Lung (tissue), 12 donors: ENCODE measurements around the gene CCL7. TPM values are rescaled to one million over a fixed set of nuclear protein-coding genes. Genes with fewer than 3 reads are reported as not detected.
A peak's percentile ranks its signal among the peaks of the same experiment; 100 is the strongest.

Experiments used
- ATAC-seq: fragments of 200-7000 bp; cut with Tn5 transposase; one replicate; pipeline ENCODE4 v1.9.1; 2020; ENCODE audit warnings: moderate number of reproducible peaks; ENCODE audit not compliant: insufficient read depth, low FRiP score
- DNase-seq, 3 donors: peaks; one replicate each; pipeline ENCODE4 v3.0.0-alpha.2; 2013 to 2017
- H3K27ac ChIP-seq, 2 donors: one replicate each; pipeline ENCODE4 v1.5.1; 2013; ENCODE audit warnings: mild to moderate bottlenecking in 2 of 2, moderate library complexity in 2 of 2, control low read depth in 1 of 2, inconsistent platforms in 1 of 2, low read depth in 1 of 2, low read length in 1 of 2
- H3K27me3 ChIP-seq, 3 donors: one replicate each; pipeline ENCODE4 v1.5.1; 2013; ENCODE audit warnings: low read length in 2 of 3; ENCODE audit not compliant: control insufficient read depth in 3 of 3, insufficient read depth in 3 of 3
- H3K36me3 ChIP-seq, 4 donors: one replicate each; pipeline ENCODE4 v1.5.1; 2013; ENCODE audit warnings: low read length in 4 of 4, mild to moderate bottlenecking in 1 of 4, moderate library complexity in 1 of 4; ENCODE audit not compliant: control insufficient read depth in 4 of 4, insufficient read depth in 4 of 4
- H3K4me1 ChIP-seq, 5 donors: one replicate each; pipeline ENCODE4 v1.5.1; 2013; ENCODE audit warnings: low read length in 5 of 5, mild to moderate bottlenecking in 2 of 5, moderate library complexity in 1 of 5; ENCODE audit not compliant: control insufficient read depth in 5 of 5, insufficient read depth in 5 of 5
- H3K4me3 ChIP-seq: one replicate; pipeline ENCODE4 v1.5.1; 2013; ENCODE audit warnings: mild to moderate bottlenecking, control low read depth, moderate library complexity
- H3K9ac ChIP-seq, 2 donors: one replicate each; pipeline ENCODE4 v1.5.1; 2013; ENCODE audit warnings: low read length in 2 of 2, control low read depth in 1 of 2; ENCODE audit not compliant: insufficient read depth in 1 of 2
- H3K9me3 ChIP-seq, 4 donors: one replicate each; pipeline ENCODE4 v1.5.1; 2013; ENCODE audit warnings: low read length in 3 of 4, mild to moderate bottlenecking in 1 of 4, moderate library complexity in 1 of 4; ENCODE audit not compliant: control insufficient read depth in 4 of 4, insufficient read depth in 3 of 4
- CTCF ChIP-seq: IDR thresholded peaks from 2 replicates; pipeline ENCODE4 v1.5.1; 2012; ENCODE audit warnings: mild to moderate bottlenecking; ENCODE audit errors: control extremely low read depth, extremely low read depth
- WGBS, 2 donors: extraction: QIAGEN DNeasy Blood & Tissue Kit; methylation state at CpG; one replicate each; pipeline ENCODE4 v1.1.7; 2013; 5-methylcytosine and 5-hydroxymethylcytosine counted together
- polyA plus RNA-seq, 2 donors: library from polyadenylated mRNA; stranded (reverse); fragments of 200-250 nt; gene quantifications; one replicate each; pipeline ENCODE4 v1.2.1, GENCODE V29; 2013
- total RNA-seq, 2 donors: library from RNA; depleted of rRNA in 1 of 2; stranded (reverse); fragments of >200 nt in 1 of 2; gene quantifications; one replicate each; pipeline ENCODE4 v1.2.1, GENCODE V29; 2014 to 2021
- donor health status: control.
- donor health status: control.
- donor health status: Bipolar disorder and iron deficiency.
- donor health status: healthy.
- donor health status: DM: yes; HTN: yes; CAD: no.

Gene CCL7
- total and polyA plus RNA-seq, 4 donors: 1.0 to 44.9 (median 1.0) TPM; not detected in 1

DNA sequence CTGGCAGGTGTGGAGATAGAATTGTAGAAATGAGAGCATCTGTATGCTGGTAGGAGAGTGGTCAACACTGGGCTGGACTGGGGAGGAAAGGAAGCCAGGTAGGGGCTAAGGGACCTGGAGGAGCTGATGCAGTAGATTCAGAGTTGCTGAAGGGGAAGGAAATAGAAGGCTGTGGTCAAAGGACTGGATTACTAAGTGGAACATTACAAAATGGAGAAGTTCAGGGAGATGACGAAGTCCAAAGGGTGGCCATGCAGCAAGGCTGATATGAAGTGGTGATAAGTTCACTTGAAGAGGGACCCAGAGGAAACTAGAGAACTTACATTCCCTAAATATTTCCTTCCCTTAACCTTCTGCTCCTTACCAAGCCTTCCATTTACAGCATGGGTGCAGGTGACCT lies 23.6 kb upstream of the CCL7 start:
- H3K36me3 ChIP-seq: no peaks in the 10 kb centered on the region
- no peak for TF ChIP-seq CTCF
- 42 to 63% methylated on average over 1 of the region's 1 CpG for WGBS, 2 donors
- H3K27ac ChIP-seq: no peak overlapping the region
- no peaks in the 10 kb centered on the region for H3K27me3 ChIP-seq
- DNase-seq (no peak), ATAC-seq (no peak)
- no peaks in the 10 kb centered on the region for H3K9me3 ChIP-seq
- peaks cover 1 to 39% (median 20%) of the 10 kb centered on the region in 5 donors for H3K4me1 ChIP-seq
- H3K4me3 ChIP-seq: no peak overlapping the region
- H3K9ac ChIP-seq: no peak overlapping the region

DNA sequence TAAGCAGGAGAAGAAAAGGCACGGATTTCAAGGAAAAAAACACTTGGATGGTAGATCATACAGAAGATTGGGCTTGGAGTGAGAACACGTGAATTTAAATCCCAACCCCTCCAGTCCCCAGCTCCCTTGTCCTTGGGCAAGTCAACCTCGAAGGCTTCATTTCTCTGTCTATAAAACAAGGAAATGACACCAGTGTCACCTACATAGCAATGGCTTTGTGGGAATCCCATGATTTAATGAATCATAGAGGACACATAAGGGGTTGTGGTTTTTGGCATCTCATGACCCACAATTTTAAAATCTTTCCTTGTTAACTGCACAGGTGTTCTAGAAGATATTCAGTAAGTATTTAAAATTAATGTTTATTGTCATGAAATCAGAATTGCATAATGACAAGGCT lies 23.1 kb upstream of the CCL7 start:
- H3K4me1 ChIP-seq: peaks cover 5 to 41% (median 20%) of the 10 kb centered on the region in 5 donors
- no peak overlapping the region for H3K4me3 ChIP-seq
- WGBS, 2 donors: 59 to 80% methylated on average over 3 of the region's 3 CpGs
- no peaks in the 10 kb centered on the region for H3K36me3 ChIP-seq
- no peak for TF ChIP-seq CTCF
- no peaks in the 10 kb centered on the region for H3K27me3 ChIP-seq
- H3K9me3 ChIP-seq: no peaks in the 10 kb centered on the region
- H3K27ac ChIP-seq: no peak overlapping the region
- H3K9ac ChIP-seq: no peak overlapping the region
- ATAC-seq (no peak), DNase-seq (no peak)

DNA sequence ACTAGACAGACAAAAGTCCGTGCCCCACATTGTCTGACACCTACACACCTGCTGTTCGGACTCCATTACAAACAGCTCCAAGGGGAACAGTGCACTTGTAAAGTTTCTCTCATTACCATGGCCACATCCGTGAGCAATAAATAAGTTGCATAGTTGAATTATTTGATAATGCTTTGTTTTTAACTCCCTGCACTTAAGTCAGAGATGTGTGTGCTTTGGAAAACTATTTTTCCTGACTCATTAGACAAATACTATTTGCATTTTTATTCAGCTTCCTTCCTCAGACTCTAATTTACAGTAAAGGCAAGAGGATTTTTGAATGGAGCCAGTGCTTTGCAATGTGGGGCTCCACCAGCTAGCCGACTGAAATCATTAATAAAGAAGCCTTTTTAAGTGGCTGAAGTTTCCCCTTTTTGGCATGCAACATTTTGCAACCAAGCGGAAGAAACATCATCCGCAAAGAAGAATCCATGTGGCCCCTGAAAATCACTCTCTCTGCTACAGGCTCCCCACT lies 21.5 kb upstream of the CCL7 start:
- no peaks in the 10 kb centered on the region for H3K27me3 ChIP-seq
- 43 to 50% methylated on average over 6 of the region's 6 CpGs for WGBS, 2 donors
- H3K4me1 ChIP-seq: peaks cover 21 to 52% (median 27%) of the 10 kb centered on the region in 5 donors
- H3K27ac ChIP-seq: peak overlapping the region in 1 of 2 donors; percentile 80
- no peaks in the 10 kb centered on the region for H3K9me3 ChIP-seq
- ATAC-seq (no peak), DNase-seq (no peak)
- H3K4me3 ChIP-seq: no peak overlapping the region
- H3K36me3 ChIP-seq: no peaks in the 10 kb centered on the region
- no peak for TF ChIP-seq CTCF
- no peak overlapping the region for H3K9ac ChIP-seq

DNA sequence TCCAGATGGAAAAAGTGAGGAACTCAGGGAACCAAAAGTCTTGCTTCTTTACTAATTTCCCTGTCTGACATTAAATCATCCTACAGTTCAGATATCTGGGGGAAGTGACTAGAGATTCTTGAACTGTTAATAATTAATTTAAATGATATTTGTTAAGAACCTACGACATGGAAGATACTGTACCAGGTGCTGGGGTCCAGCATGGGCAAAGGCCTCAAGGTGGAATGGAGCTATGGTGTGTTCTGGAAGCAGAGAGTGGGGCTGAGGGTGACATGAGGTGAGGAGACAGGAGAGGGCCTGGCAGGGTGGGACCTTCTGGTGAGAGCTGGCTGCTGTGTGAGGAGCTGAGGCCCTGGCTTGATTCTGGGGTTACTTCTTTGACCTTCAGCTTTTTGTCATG lies 21.0 kb upstream of the CCL7 start:
- Histone ChIP-seq H3K9ac (no peak overlapping the region), H3K4me1 (peaks cover 25 to 52% (median 30%) of the 10 kb centered on the region in 5 donors), H3K36me3 (no peaks in the 10 kb centered on the region), H3K27me3 (no peaks in the 10 kb centered on the region), H3K4me3 (no peak overlapping the region), H3K27ac (peak overlapping the region; percentile 24 to 80), H3K9me3 (no peaks in the 10 kb centered on the region)
- no peak for TF ChIP-seq CTCF
- 51 to 71% methylated on average over 1 of the region's 1 CpG for WGBS, 2 donors
- ATAC-seq (no peak), DNase-seq (no peak)
